Suppressor macrophage treated with lipopolysaccharide for 4 hours (primary cell): ENCODE measurements around the gene U2SURP.
"Not testable (repeated sequence)": the region's sequence is repeated elsewhere in the genome, so short reads cannot be mapped to it uniquely, and the experiment has no call there.

Source experiments
- DNase-seq: peaks from one replicate; pipeline ENCODE4 v3.0.0-alpha.2; 2020

Gene U2SURP

DNA sequence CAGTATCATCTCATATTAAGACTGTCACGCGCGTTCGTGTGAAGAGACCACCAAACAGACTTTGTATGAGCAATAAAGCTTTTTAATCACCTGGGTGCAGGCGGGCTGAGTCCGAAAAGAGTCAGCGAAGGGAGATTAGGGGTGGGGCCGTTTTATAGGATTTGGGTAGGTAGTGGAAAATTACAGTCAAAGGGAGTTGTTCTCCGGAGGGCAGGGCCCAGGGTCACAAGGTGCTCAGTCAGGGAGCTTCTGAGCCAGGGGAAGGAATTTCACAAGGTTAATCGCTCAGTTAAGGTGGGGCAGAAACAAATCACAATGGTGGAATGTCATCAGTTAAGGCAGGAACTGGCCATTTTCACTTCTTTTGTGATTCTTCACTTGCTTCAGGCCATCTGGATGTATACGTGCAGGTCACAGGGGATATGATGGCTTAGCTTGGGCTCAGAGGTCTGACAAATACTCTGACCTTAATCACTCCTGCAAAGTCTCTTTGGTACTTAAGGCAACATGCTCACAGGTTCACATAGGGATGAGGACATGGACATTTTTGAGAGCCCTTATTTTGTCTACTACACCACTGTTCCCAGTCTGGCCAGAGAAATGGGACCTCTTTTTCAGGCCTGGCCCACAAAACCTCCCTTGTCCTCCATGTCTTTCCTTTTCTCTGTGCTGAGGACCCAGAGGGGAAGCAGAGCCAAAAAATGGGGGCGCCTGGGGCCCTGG, 71.1 kb downstream of the U2SURP start:
- not testable (repeated sequence) for DNase-seq

DNA sequence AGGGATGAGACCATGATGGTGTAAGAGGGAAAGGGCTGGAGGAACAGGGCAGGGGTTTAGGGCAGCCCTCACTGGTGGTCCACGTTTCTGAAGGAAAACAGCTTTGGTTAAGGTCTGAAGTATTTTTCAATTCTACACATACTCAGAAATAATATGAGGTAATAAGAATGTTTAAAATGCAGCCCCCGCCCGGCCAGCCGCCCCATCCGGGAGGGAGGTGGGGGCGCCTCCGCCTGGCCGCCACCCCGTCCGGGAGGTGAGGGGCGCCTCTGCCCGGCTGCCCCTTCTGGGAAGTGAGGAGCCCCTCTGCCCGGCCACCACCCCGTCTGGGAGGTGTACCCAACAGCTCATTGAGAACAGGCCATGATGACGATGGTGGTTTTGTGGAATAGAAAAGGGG, 72.2 kb downstream of the U2SURP start:
- DNase-seq: not testable (repeated sequence)

DNA sequence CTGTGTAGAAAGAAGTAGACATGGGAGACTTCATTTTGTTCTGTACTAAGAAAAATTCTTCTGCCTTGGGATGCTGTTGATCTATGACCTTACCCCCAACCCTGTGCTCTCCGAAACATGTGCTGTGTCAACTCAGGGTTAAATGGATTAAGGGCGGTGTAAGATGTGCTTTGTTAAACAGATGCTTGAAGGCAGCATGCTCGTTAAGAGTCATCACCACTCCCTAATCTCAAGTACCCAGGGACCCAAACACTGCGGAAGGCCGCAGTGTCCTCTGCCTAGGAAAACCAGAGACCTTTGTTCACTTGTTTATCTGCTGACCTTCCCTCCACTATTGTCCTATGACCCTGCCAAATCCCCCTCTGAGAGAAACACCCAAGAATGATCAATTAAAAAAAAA, 72.6 kb downstream of the U2SURP start:
- DNase-seq: not testable (repeated sequence)

DNA sequence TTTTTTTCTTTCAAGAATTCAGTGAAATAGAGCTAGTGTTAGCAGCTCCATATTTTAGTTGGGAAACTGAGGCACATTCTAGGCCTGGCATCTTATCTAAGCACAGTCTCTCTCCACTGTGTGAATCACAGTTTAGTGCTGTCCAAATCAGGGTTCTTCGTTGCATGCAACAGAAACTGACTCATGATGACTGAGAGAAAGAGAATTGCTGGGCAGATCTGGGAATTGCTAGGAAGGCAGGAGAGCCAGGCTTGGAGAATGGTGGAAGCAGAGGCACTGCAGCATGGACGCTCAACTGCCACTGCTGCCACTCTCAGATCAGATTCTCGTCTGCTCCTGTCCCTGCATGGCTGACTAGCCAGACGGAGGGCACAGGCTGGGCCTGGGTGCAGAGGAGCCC, 77.5 kb downstream of the U2SURP start:
- DNase-seq: no peak

DNA sequence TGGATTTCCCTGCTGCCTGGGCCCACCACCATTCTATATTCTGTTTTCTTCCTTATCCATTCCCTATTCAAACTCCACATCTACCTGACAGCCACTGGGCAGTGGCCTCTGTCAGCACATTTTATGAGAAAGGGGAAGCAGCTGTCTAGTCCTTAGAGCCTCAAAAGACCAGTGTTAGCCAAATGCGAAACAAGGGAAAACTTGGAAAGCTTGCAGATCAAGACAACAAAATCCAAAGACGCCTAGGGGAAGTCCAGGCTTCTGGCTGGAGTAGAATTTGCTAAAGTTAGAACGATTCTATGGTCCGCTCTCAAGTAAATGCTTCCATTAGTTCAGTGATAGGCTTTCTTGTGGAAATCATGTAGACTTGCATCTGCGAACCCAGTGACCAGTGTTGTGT, 78.8 kb downstream of the U2SURP start:
- no peak for DNase-seq

DNA sequence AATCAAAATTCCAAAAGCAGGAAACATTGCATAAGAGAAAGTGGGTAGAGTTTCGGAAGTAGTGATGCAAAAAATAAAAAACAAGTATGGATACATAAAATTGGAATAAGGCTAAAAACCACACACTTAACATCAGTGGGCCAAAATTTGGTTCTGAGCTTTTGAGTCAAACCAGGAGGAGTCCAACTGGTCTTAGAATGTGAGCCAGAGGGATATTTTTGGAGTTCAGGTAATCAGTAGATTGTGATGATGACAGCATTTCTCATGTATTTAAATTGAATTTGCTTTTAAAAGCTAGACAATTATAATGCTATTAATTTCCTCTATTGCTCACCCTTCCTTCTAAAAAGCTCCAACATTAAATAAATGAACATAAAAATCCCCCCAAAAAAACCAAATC, 80.0 kb downstream of the U2SURP start:
- DNase-seq: no peak

DNA sequence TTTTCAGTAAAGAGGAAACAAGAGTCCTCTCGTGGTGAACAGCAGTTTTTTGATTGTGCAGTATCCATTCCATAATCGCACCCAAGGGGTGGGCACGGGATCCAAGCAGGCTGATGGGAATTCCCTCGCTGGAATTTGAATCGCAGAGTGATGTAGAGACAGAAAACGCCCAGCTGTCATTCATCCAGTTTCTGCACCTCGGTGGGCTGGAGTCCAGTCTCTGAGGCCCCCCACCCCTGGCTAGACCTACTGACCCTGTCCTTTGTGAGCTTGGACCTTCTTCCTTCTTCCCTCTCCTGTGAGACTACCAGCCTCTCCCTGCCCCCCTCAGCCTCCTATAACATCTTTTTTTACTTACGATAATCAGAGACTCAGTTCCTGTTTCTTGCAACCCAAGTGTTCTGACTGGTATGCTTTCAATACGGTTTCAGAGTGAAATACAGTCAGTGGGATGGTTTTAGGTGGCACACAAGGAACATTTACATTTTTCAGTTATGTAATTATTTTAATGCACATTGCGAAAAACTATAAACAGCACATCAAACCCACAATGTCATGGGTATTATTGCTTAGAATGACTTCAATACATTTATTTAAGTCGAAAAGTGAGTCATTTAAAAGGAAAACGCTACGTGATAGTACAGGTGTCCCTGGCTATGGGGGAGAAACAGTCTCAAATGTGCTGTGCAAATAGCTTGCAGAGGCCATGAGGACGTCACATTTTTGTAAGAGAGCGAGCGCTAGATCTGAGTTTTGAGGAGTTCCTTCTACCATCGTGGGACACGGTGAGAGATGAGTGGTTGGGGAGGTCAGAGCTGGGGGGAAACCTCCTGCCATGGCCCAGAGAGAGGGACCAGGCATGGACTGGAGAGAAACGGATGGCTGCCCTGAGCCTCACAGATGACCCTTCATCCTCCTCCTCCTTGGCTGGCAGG, 80.7 kb downstream of the U2SURP start:
- peak; percentile 63 for DNase-seq

DNA sequence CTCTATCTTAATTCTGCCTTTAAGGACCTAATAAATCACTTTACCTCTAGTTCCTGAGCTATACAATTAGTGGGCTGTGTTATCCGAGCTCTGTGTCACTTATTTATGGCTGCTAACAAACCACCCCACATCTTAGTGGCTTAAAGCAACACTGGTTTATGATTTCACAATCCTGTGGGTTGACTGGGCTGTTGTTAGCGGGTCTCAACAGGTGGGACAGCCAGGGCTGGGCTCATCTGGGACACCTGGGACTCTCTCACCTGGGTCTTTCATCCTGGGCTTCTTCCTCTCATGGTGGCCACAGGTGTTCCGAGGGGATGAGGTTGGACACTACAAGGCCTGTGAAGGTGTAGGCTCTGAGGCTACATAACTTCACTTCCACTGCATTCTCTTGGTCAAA, 82.4 kb downstream of the U2SURP start:
- no peak for DNase-seq

DNA sequence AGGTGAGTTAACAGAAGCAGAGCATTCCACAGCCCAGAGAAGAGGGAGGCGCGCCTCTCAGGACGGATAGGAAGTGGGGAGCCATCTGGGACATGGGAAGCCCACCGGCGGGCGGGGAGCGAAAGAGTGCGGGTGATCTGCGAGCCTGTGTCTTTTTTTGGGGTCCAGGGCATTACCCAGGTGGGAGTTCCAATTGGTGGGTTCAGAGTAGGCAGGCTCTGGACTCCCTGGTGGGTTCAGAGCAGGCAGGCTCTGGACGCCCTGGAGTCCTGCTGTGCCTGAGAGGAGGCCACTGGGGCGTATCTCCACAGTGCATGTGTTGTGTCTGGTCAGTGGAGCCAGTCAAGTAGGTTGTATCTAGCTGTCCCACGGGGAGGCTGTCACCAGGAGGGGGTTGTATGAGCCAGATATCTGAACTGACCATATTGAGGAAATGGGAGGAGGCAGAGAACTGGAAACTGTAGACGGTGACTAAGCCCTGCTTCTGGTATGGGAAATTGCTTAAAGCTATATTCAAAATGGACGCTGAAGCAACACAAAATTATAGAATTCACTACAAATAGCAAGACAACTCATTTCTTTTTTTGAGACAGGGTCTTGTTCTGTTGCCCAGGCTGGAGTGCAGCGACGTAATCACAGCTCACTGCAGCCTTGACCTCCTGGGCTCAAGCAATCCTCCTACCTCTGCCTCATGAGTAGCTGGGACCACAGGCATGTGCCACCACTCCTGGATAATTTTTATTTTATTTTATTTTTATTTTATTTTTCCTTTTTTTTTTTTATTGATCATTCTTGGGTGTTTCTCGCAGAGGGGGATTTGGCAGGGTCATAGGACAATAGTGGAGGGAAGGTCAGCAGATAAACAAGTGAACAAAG, 83.7 kb downstream of the U2SURP start:
- peak; percentile 92 for DNase-seq

DNA sequence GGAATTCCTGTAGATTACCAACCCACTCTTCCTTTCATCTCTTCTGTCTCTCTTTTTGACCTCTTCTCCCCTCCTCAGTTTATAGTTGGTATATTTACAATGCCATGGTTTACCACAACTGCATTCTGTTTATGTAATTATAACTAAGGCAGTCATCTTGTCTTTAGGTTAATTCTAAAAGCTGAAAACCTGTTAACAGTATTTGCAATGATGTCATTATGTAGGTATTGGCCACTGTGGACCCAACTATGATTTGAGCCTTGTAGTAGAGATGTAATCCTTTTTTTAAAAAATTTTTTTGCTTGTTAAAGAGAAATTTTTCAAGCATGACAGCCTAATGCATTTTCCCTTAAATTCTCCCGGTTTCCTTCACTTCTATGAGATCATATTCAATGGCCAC, 87.5 kb downstream of the U2SURP start:
- DNase-seq: no peak

DNA sequence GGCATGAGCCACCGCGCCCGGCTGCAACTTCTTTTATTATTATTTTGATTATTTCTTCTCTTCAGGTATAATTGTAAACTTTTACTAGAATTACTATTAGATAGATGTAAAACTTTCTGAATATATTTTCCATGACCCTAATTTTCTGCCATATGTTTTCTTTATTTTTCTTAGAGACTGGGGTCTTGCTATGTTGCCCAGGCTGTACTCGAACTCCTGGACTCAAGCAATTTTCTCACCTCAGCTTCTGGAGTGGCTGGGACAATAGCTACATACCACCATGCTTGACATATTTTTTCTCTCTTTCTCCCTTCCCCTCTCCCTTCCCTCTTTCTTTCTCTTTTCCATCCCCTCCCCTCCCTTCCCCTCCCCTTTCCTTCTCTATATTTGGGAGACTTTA, 88.6 kb downstream of the U2SURP start:
- DNase-seq: no peak

DNA sequence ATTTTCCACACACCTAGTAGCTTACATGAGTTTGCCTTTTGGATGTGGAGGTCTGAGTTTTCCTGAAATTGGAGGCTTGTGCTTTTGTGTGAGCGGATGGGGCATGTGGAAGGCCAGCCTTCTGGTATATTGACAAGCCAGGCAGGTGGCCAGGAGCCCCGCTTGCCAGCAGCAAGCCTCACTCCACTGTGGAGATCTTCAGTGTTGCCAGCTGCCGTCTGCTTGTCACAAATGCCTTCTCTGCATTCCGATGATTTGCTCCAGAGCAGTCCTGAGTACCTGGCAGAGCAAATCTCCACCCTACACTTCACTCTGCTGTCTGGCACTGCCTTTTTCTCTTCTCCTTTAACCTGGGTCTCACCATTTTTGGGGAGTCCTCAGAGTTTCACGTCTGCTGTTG, 89.1 kb downstream of the U2SURP start:
- DNase-seq: no peak

DNA sequence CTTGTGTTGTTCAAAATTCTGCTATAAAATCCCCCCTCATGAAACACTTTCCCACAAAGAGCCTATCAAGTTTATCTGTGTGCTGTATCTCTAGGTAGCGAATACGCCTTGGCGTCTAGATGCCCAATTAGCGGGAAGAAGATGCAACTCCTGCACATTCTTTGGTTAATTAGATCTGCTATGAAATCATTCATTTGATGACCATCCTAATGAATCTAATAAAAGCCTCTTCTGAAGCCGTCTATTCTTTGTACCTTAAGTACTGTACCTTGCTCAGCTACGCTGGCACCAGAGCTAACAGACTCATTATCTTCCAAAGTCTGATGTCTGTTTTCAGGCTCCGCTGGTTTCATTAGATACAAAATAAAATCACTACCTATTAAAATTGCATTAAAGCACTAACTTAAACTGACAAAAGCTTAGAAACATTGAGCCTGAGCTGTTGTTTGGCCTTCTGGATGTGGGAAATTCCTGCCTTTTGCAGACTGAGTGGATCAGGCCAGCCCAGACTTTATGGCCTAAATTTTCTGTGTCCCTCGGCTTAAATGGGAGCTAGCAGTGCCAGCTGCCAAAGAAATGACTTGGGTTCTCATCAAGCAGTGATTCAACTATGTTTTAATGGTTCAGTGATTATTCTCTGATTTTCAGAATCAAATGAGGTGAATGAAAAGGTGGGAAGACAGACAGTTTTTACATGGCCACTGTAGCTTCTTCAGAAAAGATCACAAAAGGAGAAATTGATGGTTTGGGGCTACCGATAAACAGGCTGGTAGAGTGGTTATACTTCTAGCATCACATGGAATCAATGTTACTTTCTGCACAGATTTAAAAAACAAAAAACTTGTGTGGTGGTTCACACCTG, 89.8 kb downstream of the U2SURP start:
- no peak for DNase-seq

DNA sequence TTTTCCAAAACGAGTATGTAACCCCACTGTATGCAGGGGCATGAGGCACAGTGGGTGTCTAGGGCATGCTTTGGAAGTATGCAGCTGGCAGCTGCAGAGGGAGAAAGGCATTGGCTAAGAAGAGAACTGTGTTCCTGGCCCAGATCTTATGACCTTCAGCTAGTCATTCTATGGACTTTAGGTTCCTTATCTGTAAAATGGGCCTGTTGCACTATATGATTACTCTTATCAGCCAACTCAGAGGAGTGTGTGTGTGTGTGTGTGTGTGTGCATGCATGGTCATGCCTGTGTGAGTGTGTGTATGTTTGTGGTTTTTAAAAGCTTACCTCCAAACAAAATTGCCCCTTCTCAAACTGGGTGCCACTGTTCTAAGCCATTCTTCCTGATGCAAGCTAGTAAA, 90.8 kb downstream of the U2SURP start:
- no peak for DNase-seq

DNA sequence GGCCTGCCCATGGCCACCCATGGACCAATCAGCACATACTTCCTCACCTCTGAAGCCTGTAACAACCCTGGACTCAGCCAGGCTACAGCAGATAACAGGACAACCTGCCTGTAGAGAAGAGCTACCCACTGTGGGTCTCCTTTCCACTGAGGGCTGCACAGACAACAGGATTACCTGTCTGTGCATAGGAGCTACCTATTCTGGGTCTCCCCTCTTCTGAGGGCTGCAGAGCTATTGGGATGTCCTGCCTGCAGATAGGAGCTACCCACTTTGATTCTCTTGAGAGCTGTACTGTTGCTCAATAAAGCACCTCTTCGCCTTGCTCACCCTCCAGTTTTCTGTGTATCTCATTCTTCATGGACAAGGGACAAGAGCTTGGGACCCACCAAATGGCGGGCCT, 94.4 kb downstream of the U2SURP start:
- no peak for DNase-seq

DNA sequence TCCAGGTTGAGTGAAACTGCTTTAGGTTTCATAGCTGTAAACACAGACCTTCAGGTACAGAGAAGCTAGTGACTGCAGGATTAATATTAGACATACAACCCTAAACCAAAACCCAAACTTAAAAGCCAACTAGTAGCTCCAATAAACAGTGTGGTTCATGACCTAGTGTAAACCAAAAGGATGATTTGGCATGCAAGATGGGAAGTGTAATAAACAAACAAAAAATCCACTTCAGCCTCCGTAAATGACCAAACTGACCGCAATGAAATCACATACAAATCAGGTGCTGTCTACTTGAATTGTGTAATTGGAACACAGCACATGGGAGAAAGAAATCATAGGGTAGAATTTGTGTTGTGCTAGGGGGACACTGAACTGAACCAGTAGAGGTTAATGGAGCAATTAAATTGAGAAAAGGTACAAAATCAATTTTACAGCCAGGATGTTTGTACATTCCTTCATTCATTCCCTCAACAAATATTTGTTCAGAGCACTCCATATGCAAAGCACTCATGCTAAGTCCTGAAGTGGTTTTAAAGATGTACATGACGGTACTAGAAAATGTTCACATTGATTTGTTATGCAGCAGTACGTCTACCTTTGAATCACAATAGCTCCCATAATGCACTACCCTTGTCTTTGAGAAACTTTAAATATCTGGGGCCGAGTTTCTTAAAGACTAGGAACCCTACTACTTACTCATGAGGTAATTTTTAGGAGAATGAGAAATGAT, 96.8 kb downstream of the U2SURP start:
- DNase-seq: no peak

DNA sequence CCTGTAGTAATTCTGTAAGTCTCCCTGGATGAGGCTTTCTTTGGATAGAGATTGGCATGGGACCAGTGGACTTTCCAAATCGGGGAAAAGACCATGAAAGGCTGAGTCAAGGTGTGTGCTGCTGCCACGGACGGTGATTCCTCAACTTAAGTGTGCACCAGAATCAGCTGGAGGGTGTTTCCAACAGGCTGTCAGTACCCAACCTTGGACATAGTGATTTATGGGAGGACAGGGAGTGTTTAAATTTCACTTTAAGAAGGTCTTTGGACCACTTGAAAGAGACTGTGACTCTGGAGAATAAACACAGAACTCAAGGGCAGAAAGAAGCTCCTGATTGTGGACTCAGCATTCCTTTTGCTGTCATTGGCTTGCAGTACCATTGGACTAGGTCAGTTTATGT, 97.8 kb downstream of the U2SURP start:
- DNase-seq: no peak

DNA sequence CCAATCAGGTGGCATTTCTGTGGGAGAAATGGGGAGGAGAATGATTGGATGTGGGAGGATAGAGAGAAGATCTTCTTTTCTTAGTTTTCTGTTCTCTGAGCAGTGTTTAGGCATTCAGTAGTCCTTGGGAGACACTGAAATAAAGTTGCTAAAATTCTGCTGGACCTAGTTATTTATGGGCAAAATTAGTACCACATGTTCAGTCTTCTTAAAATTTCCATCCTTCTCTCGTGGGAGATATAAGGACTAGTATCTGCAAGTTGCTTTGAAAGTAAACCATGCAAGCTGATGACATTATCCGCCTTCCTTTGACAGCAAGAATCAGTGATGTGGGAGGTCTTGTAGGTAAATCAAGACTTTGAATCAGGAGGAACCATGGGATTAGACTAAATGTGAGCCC, 98.3 kb downstream of the U2SURP start:
- no peak for DNase-seq

DNA sequence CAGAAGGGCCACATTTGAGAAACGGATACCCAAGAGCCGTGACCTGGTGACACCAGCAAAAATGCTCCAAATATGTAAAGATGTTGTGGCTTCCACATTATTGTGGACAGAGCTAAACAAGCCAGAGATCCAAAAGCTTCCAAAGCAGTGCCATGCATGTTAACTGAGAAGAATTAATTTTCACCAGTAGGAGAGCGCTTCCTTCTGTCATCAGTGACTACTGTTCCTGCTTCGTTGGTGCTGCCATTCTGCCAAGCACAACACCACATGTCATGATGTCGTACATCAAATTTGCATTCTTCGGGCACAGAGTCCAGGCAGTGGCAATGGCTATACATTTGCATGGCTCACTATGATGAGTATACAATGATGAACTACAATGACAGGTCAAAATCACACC, 99.1 kb downstream of the U2SURP start:
- DNase-seq: no peak

DNA sequence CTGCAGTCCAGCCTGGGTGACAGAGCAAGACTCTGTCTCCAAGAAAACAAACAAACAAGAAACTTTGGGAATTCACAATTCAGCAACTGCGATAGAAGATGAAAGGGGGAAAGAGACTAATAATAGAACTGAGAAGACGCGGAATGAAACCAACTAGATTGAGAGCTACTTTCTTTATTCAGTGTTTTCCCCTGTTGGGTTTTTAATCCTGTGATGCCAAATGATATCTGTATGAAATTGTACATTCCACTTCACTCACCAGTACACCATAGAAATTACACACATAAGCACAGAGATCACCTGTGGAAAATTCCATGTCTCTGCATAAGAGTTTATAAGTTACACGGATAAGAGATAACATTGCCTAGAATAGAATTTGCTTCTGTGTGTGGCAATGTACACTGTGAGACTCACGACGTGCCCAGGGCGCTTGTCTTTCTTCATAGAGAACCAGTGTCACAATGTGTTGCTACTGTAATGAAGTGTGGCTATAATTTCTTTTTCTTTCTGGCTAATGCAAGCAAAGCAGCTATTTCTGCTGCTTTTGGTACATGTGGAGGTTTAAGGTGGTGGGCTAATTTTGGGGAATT, 100.5 kb downstream of the U2SURP start:
- DNase-seq: no peak

DNA sequence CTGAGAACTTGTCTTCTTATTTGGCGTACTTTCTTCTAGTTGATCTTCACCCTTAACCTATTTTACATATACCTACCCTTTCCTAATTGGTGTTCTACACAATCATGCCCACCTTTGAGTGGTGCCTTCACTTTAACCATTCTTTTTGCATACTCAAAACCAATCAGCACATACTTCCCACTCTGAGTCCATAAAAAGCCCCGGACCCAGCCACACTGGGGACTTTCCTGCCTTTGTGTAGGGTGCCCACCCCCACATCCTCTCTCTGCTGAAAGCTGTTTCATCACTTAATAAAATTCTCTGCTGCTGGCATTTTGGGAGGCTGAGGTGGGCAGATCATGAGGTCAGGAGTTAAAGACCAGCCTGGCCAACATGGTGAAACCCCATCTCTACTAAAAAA, 102.3 kb downstream of the U2SURP start:
- peak; percentile 23 for DNase-seq
